ENCODE measurements around the gene PFKFB3. TPM values are rescaled to one million over a fixed set of nuclear protein-coding genes. Genes with fewer than 3 reads are reported as not detected.
"Not testable (repeated sequence)": the region's sequence is repeated elsewhere in the genome, so short reads cannot be mapped to it uniquely, and the experiment has no call there.

PFKFB3 gene
- total RNA-seq, 1 donor from 2014 or later, result 37.9 TPM

GRCh38 chr10:6203331-6204062, 765 bp downstream of the PFKFB3 start:
- peak overlapping the region; percentile 97 for H3K4me3 Mint-ChIP-seq (ENCODE audit: unreplicated experiment)
- peaks cover 38% of the 10 kb centered on the region for H3K4me1 Mint-ChIP-seq (ENCODE audit: unreplicated experiment)
- TF ChIP-seq CTCF (IDR thresholded peaks at IDR 0.05), result peak; percentile 52
- H3K27ac Mint-ChIP-seq (ENCODE audit: unreplicated experiment), result peak overlapping the region; percentile 87
- no peaks in the 10 kb centered on the region for H3K36me3 Mint-ChIP-seq (ENCODE audit: unreplicated experiment)
- DNase-seq (ENCODE audit: extremely low spot score, unreplicated experiment), result no peak
- no peaks in the 10 kb centered on the region for H3K27me3 Mint-ChIP-seq (ENCODE audit: unreplicated experiment)
- H3K9me3 Mint-ChIP-seq (ENCODE audit: unreplicated experiment), result no peaks in the 10 kb centered on the region

- Mint-ChIP-seq H3K36me3 (ENCODE audit: unreplicated experiment) (no peaks in the 10 kb centered on the region), H3K4me3 (ENCODE audit: unreplicated experiment) (peak overlapping the region; percentile 97), H3K9me3 (ENCODE audit: unreplicated experiment) (no peaks in the 10 kb centered on the region), H3K27me3 (ENCODE audit: unreplicated experiment) (no peaks in the 10 kb centered on the region), H3K27ac (ENCODE audit: unreplicated experiment) (no peak overlapping the region), H3K4me1 (ENCODE audit: unreplicated experiment) (peaks cover 41% of the 10 kb centered on the region)
- TF ChIP-seq CTCF (IDR thresholded peaks at IDR 0.05), result no peak
- DNase-seq (ENCODE audit: extremely low spot score, unreplicated experiment), result no peak
Observed at GRCh38 chr10:6204063-6204340, 1.3 kb downstream of the PFKFB3 start.

GRCh38 chr10:6204341-6205191, 1.8 kb downstream of the PFKFB3 start:
- no peak for TF ChIP-seq CTCF (IDR thresholded peaks at IDR 0.05)
- Mint-ChIP-seq H3K27ac (ENCODE audit: unreplicated experiment) (peak overlapping the region; percentile 32), H3K4me1 (ENCODE audit: unreplicated experiment) (peaks cover 45% of the 10 kb centered on the region), H3K36me3 (ENCODE audit: unreplicated experiment) (no peaks in the 10 kb centered on the region), H3K27me3 (ENCODE audit: unreplicated experiment) (no peaks in the 10 kb centered on the region), H3K9me3 (ENCODE audit: unreplicated experiment) (no peaks in the 10 kb centered on the region), H3K4me3 (ENCODE audit: unreplicated experiment) (peak overlapping the region; percentile 97)
- no peak for DNase-seq (ENCODE audit: extremely low spot score, unreplicated experiment)

GRCh38 chr10:6206486-6206885, 3.8 kb downstream of the PFKFB3 start:
- not testable (repeated sequence) for DNase-seq (ENCODE audit: extremely low spot score, unreplicated experiment)

GRCh38 chr10:6207658-6208057, 4.9 kb downstream of the PFKFB3 start:
- Mint-ChIP-seq H3K9me3 (ENCODE audit: unreplicated experiment) (no peaks in the 10 kb centered on the region), H3K36me3 (ENCODE audit: unreplicated experiment) (no peaks in the 10 kb centered on the region), H3K4me1 (ENCODE audit: unreplicated experiment) (peaks cover 47% of the 10 kb centered on the region), H3K4me3 (ENCODE audit: unreplicated experiment) (no peak overlapping the region), H3K27ac (ENCODE audit: unreplicated experiment) (no peak overlapping the region), H3K27me3 (ENCODE audit: unreplicated experiment) (no peaks in the 10 kb centered on the region)
- TF ChIP-seq CTCF (IDR thresholded peaks at IDR 0.05), result no peak
- DNase-seq (ENCODE audit: extremely low spot score, unreplicated experiment), result no peak

More at GRCh38 chr10:6206486-6206885, 3.8 kb downstream of the PFKFB3 start:
- not testable (repeated sequence) for H3K27ac Mint-ChIP-seq (ENCODE audit: unreplicated experiment); H3K9me3 Mint-ChIP-seq (ENCODE audit: unreplicated experiment); H3K4me3 Mint-ChIP-seq (ENCODE audit: unreplicated experiment); H3K27me3 Mint-ChIP-seq (ENCODE audit: unreplicated experiment); H3K36me3 Mint-ChIP-seq (ENCODE audit: unreplicated experiment)
- H3K4me1 Mint-ChIP-seq (ENCODE audit: unreplicated experiment), result peaks cover 46% of the 10 kb centered on the region
